ENCODE measurements around the gene TPRN.

TPRN gene

GRCh38 chr9:137188086-137188489 is 12.5 kb downstream of the TPRN start:
- no peak for DNase-seq

DNA sequence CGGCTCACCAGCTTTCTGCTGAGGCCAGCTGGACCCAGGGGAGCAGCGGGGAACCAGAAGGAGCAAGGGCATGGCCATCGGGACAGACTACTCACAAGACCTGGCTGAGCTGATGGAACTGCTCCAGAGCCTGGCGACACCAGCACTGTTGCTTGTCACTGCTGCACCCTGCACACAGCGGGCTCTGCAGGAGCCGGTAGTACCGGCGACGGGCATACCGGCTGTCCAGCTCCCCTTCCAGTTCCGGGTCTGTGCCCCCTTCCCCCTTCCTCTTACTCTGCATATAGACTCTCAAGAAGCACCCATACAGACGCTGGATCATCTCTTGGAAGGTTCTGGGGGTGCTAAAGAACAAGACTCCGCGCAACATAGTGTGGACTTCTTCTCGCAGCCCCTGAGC is 13.2 kb downstream of the TPRN start:
- no peak for DNase-seq

DNA sequence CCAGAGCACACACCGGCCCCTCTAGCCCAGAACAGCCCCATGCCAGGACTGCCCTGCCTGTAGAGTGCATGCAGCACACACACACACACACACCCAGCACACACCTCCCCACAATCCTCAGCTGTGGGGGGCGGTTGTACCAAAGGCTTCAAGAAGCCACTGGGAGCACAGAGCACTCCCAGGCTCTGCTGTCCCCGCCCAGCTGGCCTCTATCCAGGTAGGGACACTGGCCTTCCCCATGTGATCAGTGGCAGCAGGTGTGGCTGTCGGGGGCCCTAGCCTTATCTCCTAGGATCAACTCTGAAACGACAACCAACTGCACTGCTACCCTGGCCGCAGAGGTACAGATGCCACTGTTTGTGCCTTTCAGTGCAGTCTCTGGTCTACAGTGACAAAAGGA is 14.2 kb downstream of the TPRN start:
- no peak for DNase-seq

GRCh38 chr9:137185921-137186320 is 14.6 kb downstream of the TPRN start:
- DNase-seq, result no peak

DNA sequence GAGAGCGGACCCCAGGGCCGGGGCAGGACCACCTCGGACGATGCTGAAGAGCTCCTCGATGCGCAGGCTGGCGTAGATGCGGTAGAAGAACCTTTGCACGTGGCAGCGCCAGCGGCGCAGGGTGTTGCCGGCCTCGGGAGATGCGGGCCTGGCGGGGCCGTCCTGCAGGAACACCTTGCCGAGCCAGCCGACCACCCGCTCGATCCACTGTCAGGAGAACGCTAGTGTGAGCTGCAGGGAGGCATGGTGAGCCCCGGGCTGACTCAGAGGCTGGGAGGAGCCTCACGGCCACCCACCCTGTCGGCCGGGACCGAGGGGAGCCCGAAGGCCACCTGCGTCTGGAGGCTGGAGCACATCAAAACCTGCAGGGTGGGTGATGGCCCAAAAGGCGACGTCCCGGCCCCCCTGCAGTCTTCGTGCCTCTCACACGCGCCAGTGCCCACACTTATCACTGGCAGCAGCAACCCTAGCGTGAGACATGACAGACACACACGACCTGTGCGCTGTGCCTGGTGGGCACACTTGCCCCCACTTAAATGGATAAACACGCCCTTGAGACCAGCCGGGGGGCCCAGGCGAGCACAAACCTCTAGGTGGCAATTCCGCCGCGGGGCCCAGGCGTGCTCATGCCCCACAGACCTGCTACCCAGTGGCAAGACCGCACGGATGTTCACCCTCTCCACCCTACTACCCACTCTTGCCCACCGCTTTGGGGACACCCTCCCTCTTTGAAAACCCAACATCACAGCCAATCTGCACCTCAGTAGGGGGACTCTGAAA is 15.5 kb downstream of the TPRN start:
- no peak for DNase-seq

- no peak for DNase-seq
These were observed 16.5 kb downstream of the TPRN start for GRCh38 chr9:137183980-137184595.

DNA sequence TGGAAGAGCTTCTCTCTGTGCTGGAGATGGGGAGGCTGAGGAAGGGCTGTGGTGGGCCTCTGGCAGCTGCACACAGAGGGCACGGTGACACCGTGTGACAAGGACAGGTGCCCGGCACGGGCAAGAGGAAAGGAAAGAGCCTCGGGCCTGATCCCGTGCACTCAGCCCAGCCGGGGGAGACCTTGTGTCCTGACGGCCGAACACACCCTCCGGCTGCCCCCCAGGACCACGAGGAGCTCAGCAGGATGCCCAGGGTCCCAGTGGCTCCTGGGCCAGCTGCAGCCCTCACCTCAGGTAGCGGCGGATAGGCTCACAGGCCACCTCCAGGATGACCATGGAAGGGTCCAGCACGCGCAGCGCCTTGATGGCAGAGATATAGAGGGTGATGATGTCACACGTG is 17.7 kb downstream of the TPRN start:
- DNase-seq, result no peak

DNA sequence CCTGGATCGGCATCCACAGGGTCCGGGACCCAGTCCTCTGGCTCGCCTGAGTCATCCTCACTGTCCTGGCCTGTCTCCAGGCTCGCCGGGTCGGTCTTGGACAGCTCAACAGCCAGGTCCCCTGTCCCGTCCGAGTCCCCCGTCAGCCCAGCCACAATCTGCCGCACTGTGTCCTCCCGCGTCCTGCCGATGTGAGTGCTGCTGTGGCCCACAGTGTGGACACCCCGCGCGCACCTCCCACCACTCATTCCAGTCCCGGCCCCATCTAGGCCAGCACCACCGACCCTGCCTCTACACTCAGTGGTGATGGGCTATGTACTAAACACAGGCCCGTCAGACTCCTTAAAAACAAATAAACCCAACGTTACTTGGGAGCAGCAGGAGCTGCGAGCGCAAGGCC is 18.9 kb downstream of the TPRN start:
- DNase-seq, result no peak

GRCh38 chr9:137180491-137180890 is 20.1 kb downstream of the TPRN start:
- no peak for DNase-seq

- no peak for DNase-seq
These were observed 20.8 kb downstream of the TPRN start for GRCh38 chr9:137179761-137180160.

- DNase-seq, result no peak
These were observed 21.5 kb downstream of the TPRN start for GRCh38 chr9:137178939-137179630.

- no peak for DNase-seq
These were observed 22.2 kb downstream of the TPRN start for GRCh38 chr9:137178201-137178938.

DNA sequence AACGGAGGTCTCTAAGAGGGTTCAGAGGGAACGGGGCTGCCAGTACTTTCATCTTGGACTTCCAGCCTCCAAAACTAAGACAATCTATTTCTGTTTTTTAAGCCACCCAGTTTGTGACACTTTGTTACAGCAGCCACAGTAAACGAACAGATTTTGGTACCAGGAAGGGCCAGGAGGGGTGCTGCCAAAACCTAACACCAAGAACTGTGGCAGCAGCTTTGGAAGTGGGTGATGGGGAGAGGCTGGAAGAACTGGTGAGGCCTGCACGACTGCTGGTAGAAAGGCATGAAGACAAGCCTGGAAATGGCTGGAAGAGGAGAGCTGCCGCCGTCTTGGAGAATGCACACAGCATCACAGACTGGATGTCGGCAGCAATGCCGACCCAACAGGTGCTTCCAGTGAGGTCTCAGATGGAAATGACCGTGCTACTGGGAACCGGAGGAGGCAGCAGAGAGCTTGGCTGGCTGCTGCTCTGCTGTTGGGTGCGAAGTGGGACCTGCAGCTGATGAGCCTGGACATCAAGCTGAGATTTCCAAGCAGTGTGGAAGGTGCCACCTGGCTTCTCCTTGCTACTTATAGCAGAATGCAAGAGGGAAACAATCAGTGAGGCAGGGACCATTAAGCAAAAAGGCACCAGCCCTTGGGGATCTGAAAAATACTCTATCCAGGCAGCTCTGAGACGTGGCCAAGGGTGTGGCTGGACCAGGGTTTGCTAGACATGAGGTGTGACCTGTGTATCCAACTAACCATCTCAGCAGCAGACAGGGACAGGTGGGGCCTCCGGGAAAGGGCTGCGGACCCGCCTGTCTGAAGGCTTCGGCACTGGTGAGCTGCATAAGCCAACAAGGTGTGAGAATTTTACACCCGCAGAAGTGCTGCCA is 24.0 kb downstream of the TPRN start:
- DNase-seq, result no peak

- no peak for DNase-seq
These were observed 25.1 kb downstream of the TPRN start for GRCh38 chr9:137175345-137175961.

- no peak for DNase-seq
These were observed 25.7 kb downstream of the TPRN start for GRCh38 chr9:137174722-137175293.

DNA sequence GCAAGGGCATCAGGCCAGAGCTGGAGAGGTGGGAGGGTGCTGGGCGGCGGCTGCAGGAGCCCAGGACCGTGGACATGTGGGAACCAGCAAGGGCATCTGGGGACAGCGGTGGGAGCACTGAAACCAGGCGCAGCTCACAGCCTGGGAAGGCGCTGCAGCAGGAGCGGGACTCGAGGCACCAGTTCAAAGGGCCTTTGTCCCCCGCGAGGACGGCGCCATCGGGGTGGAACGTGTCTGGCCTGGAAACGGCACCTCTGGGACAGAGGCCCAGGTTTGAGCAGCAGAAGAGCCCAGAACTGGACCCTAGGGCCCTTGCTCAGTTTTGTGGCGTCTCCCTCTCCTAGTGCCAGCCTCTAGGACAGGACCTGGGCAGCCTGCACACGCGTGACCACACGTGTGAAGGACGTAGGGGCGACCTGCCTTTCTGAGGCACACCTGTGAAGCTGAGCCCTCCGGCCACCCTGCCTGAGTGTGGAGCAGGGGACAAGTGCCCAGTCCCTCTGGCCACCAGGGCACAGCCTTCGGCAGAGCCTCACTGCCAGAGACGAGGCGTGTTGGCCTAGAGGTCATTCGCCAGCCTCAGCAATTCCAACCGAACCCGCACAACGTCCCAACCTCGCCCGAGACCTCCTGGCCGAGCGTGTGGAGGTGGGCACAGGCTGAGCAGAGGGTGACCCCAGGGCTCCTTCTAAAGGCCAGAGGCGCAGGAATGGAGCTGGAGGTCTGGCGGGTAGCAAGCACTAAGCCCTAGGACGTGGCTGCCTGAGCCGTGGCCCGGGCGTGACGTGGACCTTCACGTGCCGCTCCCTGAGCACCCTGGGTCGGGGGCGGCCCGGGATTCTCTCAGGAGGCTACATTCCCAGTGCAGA is 26.5 kb downstream of the TPRN start:
- no peak for DNase-seq

DNA sequence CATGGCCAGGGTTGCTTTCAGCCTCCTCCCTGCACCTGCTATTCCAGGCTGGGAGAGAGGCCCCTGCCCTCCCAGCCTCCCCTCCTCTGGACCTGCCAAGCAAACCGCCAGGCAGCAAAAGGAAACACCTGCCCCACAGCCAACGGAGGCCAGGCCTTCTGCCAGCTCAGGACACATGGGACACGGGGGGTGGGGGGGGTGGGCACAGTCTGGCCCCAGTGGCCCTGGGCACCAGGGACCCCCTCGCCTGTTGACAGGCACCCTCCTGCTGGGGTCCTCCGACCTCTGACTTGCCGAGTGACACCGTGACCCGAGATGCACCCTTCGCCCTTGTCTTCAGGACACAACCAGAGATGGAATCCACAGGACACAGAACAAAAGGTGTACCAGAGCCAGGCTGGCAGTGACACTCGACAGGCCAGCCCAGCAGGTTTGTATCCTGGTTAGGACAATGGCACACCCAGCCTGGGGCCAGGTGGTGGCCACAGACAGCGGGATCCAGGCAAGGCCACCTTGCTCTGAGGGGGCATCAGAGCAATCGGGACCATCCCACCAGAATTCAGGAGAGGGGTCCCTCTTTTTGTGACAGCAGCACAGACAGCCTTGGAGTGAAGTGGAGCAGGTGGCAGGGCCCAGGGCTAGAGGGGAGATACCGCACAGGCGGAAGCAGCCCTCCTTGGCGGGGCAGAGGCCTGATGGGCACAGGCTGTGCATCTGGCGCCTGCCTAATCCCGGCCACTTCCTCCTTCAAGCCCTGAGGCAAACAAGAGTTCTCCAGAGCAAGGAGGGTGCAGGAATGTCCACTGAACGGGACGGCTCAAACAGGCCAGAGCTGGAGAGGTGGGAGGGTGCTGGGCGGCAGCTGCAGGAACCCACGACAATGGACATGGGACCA is 27.4 kb downstream of the TPRN start:
- DNase-seq, result no peak

DNA sequence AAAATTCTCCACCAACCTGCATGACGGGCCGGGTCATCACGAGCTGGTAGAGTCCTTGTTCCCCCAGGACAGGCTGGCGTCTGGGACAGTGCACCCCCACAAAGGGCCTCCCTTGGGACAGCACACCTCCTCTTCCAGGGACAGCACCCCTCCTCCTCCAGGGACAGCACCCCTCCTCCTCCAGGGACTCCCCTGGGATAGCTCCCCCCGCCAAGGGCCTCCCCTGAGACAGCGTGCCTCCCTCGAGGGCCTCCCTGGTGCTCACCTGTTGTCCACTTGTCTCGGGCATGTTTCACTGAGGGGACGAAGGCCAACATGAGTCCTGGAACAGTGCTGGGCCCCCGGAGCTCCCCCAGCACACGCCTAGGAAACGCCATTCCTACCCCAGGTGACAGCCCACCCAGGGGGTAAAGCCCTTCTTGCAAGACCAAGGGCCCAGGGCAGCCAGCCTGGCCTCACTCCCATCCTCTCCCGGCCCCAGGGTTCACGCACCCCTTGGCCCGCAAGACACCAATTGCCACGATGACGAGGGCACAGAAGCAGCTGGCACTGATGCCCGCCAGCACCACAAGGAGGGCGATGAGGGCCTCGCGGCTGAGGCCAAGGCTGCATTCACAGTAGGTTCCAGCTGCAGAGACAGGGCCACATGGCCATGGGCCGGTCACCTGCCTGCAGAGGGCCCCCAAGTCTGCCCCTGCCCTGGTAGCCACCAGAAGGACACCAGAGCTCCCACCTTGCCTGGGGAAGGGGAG is 29.2 kb downstream of the TPRN start:
- no peak for DNase-seq
